ENCODE measurements around the gene GRIA1. TPM values are rescaled to one million over a fixed set of nuclear protein-coding genes. Genes with fewer than 3 reads are reported as not detected.

Gene GRIA1
- total RNA-seq, 3 donors from 2014 or later (not counting 1 experiment from before 2014, with no cell fraction given) = not detected

- no peak for ATAC-seq
- Histone ChIP-seq H3K27ac (ENCODE audit: low read length) (no peak overlapping the region), H3K4me3 (ENCODE audit: low read length) (no peak overlapping the region), H3K4me1 (ENCODE audit: control insufficient read depth, insufficient read depth, low read length) (no peaks in the 10 kb centered on the region), H3K36me3 (ENCODE audit: control insufficient read depth, insufficient read depth, low read length) (no peaks in the 10 kb centered on the region), H3K9me3 (ENCODE audit: control insufficient read depth, insufficient read depth, low read length) (no peaks in the 10 kb centered on the region), H3K27me3 (ENCODE audit: control insufficient read depth, insufficient read depth, low read length) (no peaks in the 10 kb centered on the region)
- intact Hi-C loops (cut with micrococcal nuclease) = no loop called here
- Mint-ChIP-seq H3K27me3 (ENCODE audit: low read depth in 2 of 2) (no peaks in the 10 kb centered on the region), H3K4me3 (no peak overlapping the region), H3K4me1 (no peaks in the 10 kb centered on the region), H3K36me3 (peaks cover 10% of the 10 kb centered on the region), H3K27ac (no peak overlapping the region), H3K9me3 (peaks cover 0 to 2% of the 10 kb centered on the region in 2 donors)
- TF ChIP-seq CTCF (IDR thresholded peaks at IDR 0.05) = no peak
- no peak for DNase-seq
Measured at GRCh38 chr5:153598099-153598498, 107.6 kb downstream of the GRIA1 start.

GRCh38 chr5:153601377-153601776, 110.9 kb downstream of the GRIA1 start:
- no peak overlapping the region for H3K27ac Mint-ChIP-seq

GRCh38 chr5:153605386-153605785, 114.9 kb downstream of the GRIA1 start:
- ATAC-seq (no peak), DNase-seq (no peak)
- no peak overlapping the region for H3K27ac Mint-ChIP-seq
- Histone ChIP-seq H3K4me1 (ENCODE audit: control insufficient read depth, insufficient read depth, low read length) (no peaks in the 10 kb centered on the region), H3K9me3 (ENCODE audit: control insufficient read depth, insufficient read depth, low read length) (no peaks in the 10 kb centered on the region), H3K4me3 (ENCODE audit: low read length) (no peak overlapping the region), H3K27ac (ENCODE audit: low read length) (no peak overlapping the region), H3K27me3 (ENCODE audit: control insufficient read depth, insufficient read depth, low read length) (no peaks in the 10 kb centered on the region), H3K36me3 (ENCODE audit: control insufficient read depth, insufficient read depth, low read length) (no peaks in the 10 kb centered on the region)
- no peak overlapping the region for H3K4me3 Mint-ChIP-seq
- H3K27me3 Mint-ChIP-seq (ENCODE audit: low read depth in 2 of 2) = peaks cover 0 to 6% of the 10 kb centered on the region in 2 donors
- H3K9me3 Mint-ChIP-seq = no peaks in the 10 kb centered on the region
- no peak for TF ChIP-seq CTCF (IDR thresholded peaks at IDR 0.05)
- H3K36me3 Mint-ChIP-seq = no peaks in the 10 kb centered on the region
- intact Hi-C loops (cut with micrococcal nuclease) = no loop called here
- no peaks in the 10 kb centered on the region for H3K4me1 Mint-ChIP-seq
- no CpG with 5 or more reads among the region's 1 CpG for WGBS (ENCODE audit: insufficient coverage)

More at GRCh38 chr5:153601377-153601776, 110.9 kb downstream of the GRIA1 start:
- Histone ChIP-seq H3K4me3 (ENCODE audit: low read length) (no peak overlapping the region), H3K27me3 (ENCODE audit: control insufficient read depth, insufficient read depth, low read length) (no peaks in the 10 kb centered on the region), H3K36me3 (ENCODE audit: control insufficient read depth, insufficient read depth, low read length) (no peaks in the 10 kb centered on the region), H3K4me1 (ENCODE audit: control insufficient read depth, insufficient read depth, low read length) (no peaks in the 10 kb centered on the region), H3K27ac (ENCODE audit: low read length) (no peak overlapping the region), H3K9me3 (ENCODE audit: control insufficient read depth, insufficient read depth, low read length) (no peaks in the 10 kb centered on the region)
- intact Hi-C loops (cut with micrococcal nuclease) = no loop called here
- no peak overlapping the region for H3K4me3 Mint-ChIP-seq
- peaks cover 0 to 6% of the 10 kb centered on the region in 2 donors for H3K27me3 Mint-ChIP-seq (ENCODE audit: low read depth in 2 of 2)
- TF ChIP-seq CTCF (IDR thresholded peaks at IDR 0.05) = no peak
- H3K4me1 Mint-ChIP-seq = no peaks in the 10 kb centered on the region
- ATAC-seq (no peak), DNase-seq (no peak)
- no peaks in the 10 kb centered on the region for H3K9me3 Mint-ChIP-seq
- H3K36me3 Mint-ChIP-seq = no peaks in the 10 kb centered on the region
- 56% methylated on average over 1 of the region's 1 CpG for WGBS (ENCODE audit: insufficient coverage)

- H3K27me3 Mint-ChIP-seq (ENCODE audit: low read depth in 2 of 2) = peaks cover 0 to 6% of the 10 kb centered on the region in 2 donors
- H3K36me3 Mint-ChIP-seq = no peaks in the 10 kb centered on the region
- Histone ChIP-seq H3K9me3 (ENCODE audit: control insufficient read depth, insufficient read depth, low read length) (no peaks in the 10 kb centered on the region), H3K4me3 (ENCODE audit: low read length) (no peak overlapping the region), H3K27me3 (ENCODE audit: control insufficient read depth, insufficient read depth, low read length) (no peaks in the 10 kb centered on the region), H3K27ac (ENCODE audit: low read length) (no peak overlapping the region), H3K4me1 (ENCODE audit: control insufficient read depth, insufficient read depth, low read length) (no peaks in the 10 kb centered on the region), H3K36me3 (ENCODE audit: control insufficient read depth, insufficient read depth, low read length) (no peaks in the 10 kb centered on the region)
- no peak for DNase-seq
- no peak overlapping the region for H3K27ac Mint-ChIP-seq
- no peak overlapping the region for H3K4me3 Mint-ChIP-seq
- intact Hi-C loops (cut with micrococcal nuclease) = no loop called here
- H3K4me1 Mint-ChIP-seq = no peaks in the 10 kb centered on the region
- peaks cover 0 to 3% of the 10 kb centered on the region in 2 donors for H3K9me3 Mint-ChIP-seq
- no peak for ATAC-seq
- TF ChIP-seq CTCF (IDR thresholded peaks at IDR 0.05) = no peak
Measured at GRCh38 chr5:153610009-153610408, 119.5 kb downstream of the GRIA1 start.
